GM06990 (cell line): ENCODE results near the gene SULT1A1.

Experiments
- DNase-seq: peaks from one replicate; pipeline ENCODE4 v3.0.0-alpha.2; 2011; ENCODE audit not compliant: insufficient read length; ENCODE audit errors: extremely low read depth
- H3K27me3 ChIP-seq: replicated peaks from 2 replicates; pipeline ENCODE4 v1.6.0; 2011; ENCODE audit warnings: low read length; ENCODE audit not compliant: control insufficient read depth, insufficient read depth
- H3K36me3 ChIP-seq: 2 replicates; pipeline ENCODE4 v1.5.1; 2011; ENCODE audit warnings: low read length; ENCODE audit not compliant: control insufficient read depth, insufficient read depth
- H3K4me3 ChIP-seq: replicated peaks from 2 replicates; pipeline ENCODE4 v1.5.1; 2011; ENCODE audit warnings: low read depth, mild to moderate bottlenecking, control low read depth, low read length
- TF ChIP-seq, protein P1 (sequence below): IDR thresholded peaks from 2 replicates; pipeline ENCODE4 v1.5.1; 2011; ENCODE audit warnings: low read length, control low read depth, mild to moderate bottlenecking, inconsistent platforms; ENCODE audit not compliant: insufficient read depth, poor library complexity, severe bottlenecking

Gene SULT1A1

DNA sequence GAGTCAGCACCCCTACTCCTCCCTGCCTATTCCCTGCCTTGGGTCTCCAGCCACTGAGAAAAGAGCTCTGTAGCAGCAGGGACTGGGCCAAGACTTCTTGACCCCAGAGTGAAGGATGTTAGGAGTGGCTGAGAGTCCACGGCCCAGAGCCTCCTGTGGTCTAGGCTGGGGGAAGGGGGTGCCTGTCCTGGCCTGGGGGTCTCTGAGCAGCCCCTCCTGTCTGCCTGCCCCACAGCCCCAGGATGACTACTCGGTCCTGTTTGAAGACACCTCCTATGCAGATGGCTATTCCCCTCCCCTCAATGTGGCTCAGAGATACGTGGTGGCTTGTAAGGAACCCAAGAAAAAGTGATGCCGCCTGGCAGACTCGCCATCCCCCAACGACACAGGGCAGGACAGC, 18.5 kb downstream of the SULT1A1 start:
- no peak overlapping the region for H3K4me3 ChIP-seq
- TF ChIP-seq, protein P1, sequence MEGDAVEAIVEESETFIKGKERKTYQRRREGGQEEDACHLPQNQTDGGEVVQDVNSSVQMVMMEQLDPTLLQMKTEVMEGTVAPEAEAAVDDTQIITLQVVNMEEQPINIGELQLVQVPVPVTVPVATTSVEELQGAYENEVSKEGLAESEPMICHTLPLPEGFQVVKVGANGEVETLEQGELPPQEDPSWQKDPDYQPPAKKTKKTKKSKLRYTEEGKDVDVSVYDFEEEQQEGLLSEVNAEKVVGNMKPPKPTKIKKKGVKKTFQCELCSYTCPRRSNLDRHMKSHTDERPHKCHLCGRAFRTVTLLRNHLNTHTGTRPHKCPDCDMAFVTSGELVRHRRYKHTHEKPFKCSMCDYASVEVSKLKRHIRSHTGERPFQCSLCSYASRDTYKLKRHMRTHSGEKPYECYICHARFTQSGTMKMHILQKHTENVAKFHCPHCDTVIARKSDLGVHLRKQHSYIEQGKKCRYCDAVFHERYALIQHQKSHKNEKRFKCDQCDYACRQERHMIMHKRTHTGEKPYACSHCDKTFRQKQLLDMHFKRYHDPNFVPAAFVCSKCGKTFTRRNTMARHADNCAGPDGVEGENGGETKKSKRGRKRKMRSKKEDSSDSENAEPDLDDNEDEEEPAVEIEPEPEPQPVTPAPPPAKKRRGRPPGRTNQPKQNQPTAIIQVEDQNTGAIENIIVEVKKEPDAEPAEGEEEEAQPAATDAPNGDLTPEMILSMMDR: no peak
- H3K27me3 ChIP-seq: no peaks in the 10 kb centered on the region
- no peak for DNase-seq
- H3K36me3 ChIP-seq: peaks cover 8% of the 10 kb centered on the region

DNA sequence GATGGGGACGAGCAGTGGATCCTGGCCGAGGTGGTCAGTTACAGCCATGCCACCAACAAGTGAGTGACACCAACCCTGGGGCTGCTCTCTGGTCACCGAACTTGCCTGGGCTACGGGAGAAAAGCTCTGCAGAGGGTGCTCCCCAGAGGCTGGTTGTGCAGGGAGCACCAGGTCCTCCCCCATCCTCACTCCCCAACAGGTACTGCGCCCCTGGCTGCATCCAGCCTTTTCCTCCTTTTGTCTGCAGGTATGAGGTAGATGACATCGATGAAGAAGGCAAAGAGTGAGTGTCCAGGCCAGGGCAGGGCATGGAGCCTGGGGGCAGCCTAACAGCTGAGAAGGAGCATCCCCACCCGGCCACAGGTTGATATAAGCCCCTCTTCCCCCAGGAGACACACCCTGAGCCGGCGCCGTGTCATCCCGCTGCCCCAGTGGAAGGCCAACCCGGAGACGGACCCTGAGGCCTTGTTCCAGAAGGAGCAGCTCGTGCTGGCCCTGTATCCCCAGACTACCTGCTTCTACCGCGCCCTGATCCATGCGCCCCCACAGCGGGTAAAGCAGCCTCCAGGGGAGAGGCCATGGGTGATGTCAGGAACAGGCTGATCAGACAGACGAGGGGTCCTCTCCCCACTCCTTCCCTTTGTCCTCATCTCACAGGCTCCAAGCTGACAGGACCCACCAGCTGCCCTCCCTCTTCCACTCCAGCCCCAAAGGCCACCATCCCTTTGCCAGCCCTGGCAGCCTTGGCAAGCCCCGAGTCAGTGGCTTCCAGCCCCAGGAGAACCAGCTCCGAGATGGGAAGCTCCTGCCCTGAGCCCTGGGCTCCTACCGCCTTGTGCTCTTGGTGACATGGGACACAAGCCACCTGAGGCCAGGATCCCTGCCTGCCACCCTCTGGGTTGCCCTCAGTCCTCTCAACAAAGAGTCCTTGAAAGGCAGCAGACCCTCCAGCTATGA, 19.2 kb downstream of the SULT1A1 start:
- no peaks in the 10 kb centered on the region for H3K27me3 ChIP-seq
- no peak for DNase-seq
- peaks cover 8% of the 10 kb centered on the region for H3K36me3 ChIP-seq
- no peak overlapping the region for H3K4me3 ChIP-seq
- TF ChIP-seq, protein P1: no peak

DNA sequence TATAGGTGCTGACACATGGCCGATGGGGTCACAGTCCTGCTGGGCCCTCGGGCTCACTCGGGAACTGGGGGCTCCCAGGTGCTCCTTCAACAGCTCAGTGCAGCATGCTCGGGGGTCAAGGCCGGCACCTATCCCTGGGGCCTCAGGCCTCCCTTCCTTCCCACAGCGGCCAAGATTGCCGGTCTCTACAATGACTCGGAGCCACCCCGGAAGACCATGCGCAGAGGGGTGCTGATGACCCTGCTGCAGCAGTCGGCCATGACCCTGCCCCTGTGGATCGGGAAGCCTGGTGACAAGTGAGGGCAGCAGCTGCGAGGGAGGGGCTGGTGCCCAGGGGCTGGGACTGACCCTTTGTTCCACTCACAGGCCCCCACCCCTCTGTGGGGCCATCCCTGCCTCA, 19.9 kb downstream of the SULT1A1 start:
- TF ChIP-seq, protein P1: no peak

DNA sequence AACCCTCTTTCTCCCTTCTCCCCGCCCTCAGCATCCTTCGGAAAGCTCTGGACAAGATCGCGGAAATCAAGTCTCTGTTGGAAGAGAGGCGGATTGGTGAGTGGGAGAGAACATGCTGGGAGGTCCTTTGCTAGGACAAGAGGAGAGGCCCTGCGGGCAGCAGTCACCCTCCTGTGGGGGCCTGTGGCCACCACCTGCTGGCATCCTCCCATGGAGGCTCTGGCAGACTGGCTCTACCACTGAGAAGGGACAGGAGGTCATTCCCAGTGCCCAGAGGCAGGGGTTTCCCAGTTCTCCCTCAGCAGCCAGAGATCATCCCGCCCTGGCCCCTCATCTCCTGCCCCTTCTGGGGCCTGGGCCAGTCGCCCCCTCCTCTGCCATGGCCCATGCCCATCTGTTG, 20.8 kb downstream of the SULT1A1 start:
- Histone ChIP-seq H3K36me3 (peaks cover 11% of the 10 kb centered on the region), H3K27me3 (no peaks in the 10 kb centered on the region), H3K4me3 (no peak overlapping the region)
- DNase-seq: no peak
- TF ChIP-seq, protein P1: no peak

More for the DNA sequence above, 19.9 kb downstream of the SULT1A1 start:
- Histone ChIP-seq H3K4me3 (no peak overlapping the region), H3K27me3 (no peaks in the 10 kb centered on the region), H3K36me3 (peaks cover 11% of the 10 kb centered on the region)
- DNase-seq: no peak

DNA sequence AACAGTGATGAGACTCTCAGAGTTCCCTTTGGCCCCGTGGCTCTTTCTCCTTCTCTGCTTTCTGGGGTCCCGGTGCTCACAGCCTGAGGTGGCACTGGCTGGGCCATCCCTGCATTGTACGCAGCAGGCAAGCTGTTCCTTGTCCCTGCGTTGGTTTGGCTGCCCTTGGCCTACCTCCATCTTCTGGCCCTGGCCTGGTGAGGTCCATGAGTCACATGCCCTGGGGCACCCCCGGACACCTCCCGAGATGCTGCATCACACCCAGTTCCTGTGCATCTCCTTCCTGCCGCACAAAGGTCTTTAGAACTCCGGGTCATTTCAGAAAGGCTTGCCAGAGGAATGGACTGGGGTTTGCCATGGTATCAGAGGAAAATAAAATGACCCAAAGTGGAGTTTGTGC, 22.5 kb downstream of the SULT1A1 start:
- H3K4me3 ChIP-seq: no peak overlapping the region
- peaks cover 11% of the 10 kb centered on the region for H3K36me3 ChIP-seq
- DNase-seq: no peak
- TF ChIP-seq, protein P1: no peak
- no peaks in the 10 kb centered on the region for H3K27me3 ChIP-seq

DNA sequence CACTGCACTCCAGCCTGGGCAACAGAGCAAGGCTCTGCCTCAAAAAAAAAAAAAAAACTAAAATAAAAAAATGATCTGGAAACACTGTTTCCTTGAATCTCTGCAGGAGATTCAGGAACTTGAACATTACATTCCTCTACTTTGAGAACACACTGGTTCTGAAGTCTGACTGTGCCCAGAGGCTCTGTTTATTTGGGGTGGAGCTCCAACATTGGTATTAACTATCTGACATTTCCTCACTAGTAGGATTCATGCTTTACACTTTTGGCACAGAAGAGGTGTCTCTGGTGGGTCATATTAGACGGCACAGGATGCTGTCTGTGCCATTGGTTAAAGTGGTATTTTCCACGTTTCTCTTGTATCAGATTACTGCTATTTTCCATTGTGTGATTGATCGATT, 23.4 kb downstream of the SULT1A1 start:
- H3K36me3 ChIP-seq: peaks cover 12% of the 10 kb centered on the region
- no peak for DNase-seq
- TF ChIP-seq, protein P1: no peak
- no peaks in the 10 kb centered on the region for H3K27me3 ChIP-seq
- H3K4me3 ChIP-seq: no peak overlapping the region
